ENCODE results near the gene FOXN4.

DNA sequence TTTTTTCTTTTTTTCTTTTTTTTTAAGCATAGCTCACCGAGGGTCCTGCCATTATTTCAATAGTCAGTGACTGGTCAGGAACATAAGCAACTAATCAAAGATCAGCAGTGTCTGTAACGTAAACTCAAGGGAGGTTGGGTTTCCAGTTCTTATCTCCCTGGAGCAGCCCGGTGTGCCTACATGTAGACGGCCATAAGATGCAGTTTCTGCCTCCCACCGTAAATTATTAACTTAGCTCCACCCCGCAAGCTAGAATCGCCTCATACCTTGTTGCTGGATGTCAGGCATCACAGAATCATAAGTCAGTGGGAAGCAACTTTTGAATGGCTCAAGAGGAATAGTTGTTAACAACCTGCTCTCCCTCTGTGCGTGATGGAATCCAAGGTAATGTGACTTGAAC lies 38.5 kb upstream of the FOXN4 start, which contains the start of gene MYO1H:
- TF ChIP-seq, protein P1, sequence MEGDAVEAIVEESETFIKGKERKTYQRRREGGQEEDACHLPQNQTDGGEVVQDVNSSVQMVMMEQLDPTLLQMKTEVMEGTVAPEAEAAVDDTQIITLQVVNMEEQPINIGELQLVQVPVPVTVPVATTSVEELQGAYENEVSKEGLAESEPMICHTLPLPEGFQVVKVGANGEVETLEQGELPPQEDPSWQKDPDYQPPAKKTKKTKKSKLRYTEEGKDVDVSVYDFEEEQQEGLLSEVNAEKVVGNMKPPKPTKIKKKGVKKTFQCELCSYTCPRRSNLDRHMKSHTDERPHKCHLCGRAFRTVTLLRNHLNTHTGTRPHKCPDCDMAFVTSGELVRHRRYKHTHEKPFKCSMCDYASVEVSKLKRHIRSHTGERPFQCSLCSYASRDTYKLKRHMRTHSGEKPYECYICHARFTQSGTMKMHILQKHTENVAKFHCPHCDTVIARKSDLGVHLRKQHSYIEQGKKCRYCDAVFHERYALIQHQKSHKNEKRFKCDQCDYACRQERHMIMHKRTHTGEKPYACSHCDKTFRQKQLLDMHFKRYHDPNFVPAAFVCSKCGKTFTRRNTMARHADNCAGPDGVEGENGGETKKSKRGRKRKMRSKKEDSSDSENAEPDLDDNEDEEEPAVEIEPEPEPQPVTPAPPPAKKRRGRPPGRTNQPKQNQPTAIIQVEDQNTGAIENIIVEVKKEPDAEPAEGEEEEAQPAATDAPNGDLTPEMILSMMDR (IDR thresholded peaks at IDR 0.05): no peak
- TF ChIP-seq ZFX (IDR thresholded peaks at IDR 0.05; ENCODE audit: borderline replicate concordance): no peak

All from 22Rv1 (cell line).